BE2C (cell line): Measurements from ENCODE around the gene CAMTA1.

ENCODE experiments used
- DNase-seq: peaks from one replicate; pipeline ENCODE4 v3.0.0-alpha.2; 2020
- H3K27me3 ChIP-seq: fragments of 250-450 bp; sonication (Bioruptor Pico); 2 replicates; pipeline ENCODE4 v1.5.1; 2020; ENCODE audit warnings: mild to moderate bottlenecking
- H3K36me3 ChIP-seq: fragments of 250-450 bp; sonication (Bioruptor Pico); 2 replicates; pipeline ENCODE4 v1.5.1; 2020; ENCODE audit warnings: mild to moderate bottlenecking
- H3K4me1 ChIP-seq: fragments of 250-450 bp; sonication (Bioruptor Pico); 2 replicates; pipeline ENCODE4 v1.5.1; 2020
- H3K4me3 ChIP-seq: 2 replicates; pipeline ENCODE4 v1.5.1; 2011; ENCODE audit warnings: low read depth, low read length
- H3K9me3 ChIP-seq: fragments of 250-450 bp; sonication (Bioruptor Pico); 2 replicates; pipeline ENCODE4 v1.5.1; 2020
- CTCF ChIP-seq: IDR thresholded peaks from 2 replicates; pipeline ENCODE4 v1.5.1; 2012; ENCODE audit warnings: mild to moderate bottlenecking, low read depth, low read length

The CAMTA1 gene

DNA sequence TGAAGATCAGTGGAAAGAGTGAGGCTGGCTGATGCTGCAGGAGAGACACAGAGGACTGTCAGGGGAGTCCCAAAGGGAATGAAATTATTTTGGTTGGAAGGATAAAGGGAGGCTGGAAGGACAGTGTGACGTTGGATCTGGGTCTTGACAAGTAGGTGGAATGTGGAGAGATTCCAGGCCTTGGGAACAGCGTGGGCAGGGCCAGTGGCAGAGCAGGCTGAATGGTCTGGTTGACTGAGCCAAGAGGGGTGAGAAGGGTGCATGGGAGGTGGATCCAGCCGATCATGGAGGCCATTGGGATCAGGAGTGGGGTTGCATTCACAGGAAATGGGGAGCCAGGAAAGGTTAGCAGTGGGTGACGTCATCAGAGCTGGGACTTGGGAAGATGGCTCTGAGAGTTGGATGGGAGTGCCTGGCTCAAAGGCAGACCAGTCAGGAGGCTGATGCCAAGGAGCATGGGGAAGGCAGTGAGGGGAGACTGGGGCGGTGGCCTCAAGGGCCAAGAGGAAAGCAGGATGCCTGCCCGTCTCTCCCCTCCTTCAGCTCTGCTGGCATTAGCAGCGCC is 839.6 kb downstream of the CAMTA1 start:
- no peak for DNase-seq
- Histone ChIP-seq H3K4me3 (no peak overlapping the region), H3K9me3 (no peaks in the 10 kb centered on the region), H3K4me1 (peaks cover 18% of the 10 kb centered on the region), H3K36me3 (no peaks in the 10 kb centered on the region), H3K27me3 (no peaks in the 10 kb centered on the region)
- TF ChIP-seq CTCF = no peak

- no peak for TF ChIP-seq CTCF
- Histone ChIP-seq H3K4me1 (peaks cover 20% of the 10 kb centered on the region), H3K9me3 (no peaks in the 10 kb centered on the region), H3K36me3 (no peaks in the 10 kb centered on the region), H3K27me3 (no peaks in the 10 kb centered on the region), H3K4me3 (no peak overlapping the region)
- DNase-seq = no peak
Measured at GRCh38 chr1:7625401-7625800, 840.1 kb downstream of the CAMTA1 start.

GRCh38 chr1:7628273-7628672 is 843.0 kb downstream of the CAMTA1 start:
- peaks cover 34% of the 10 kb centered on the region for H3K4me1 ChIP-seq
- H3K27me3 ChIP-seq = no peaks in the 10 kb centered on the region
- no peak for DNase-seq
- H3K9me3 ChIP-seq = no peaks in the 10 kb centered on the region
- H3K36me3 ChIP-seq = no peaks in the 10 kb centered on the region
- H3K4me3 ChIP-seq = no peak overlapping the region
- no peak for TF ChIP-seq CTCF

GRCh38 chr1:7629011-7629410 is 843.8 kb downstream of the CAMTA1 start:
- H3K4me1 ChIP-seq = peaks cover 34% of the 10 kb centered on the region
- H3K4me3 ChIP-seq = no peak overlapping the region
- no peaks in the 10 kb centered on the region for H3K9me3 ChIP-seq
- no peaks in the 10 kb centered on the region for H3K27me3 ChIP-seq
- no peak for DNase-seq
- no peaks in the 10 kb centered on the region for H3K36me3 ChIP-seq
- no peak for TF ChIP-seq CTCF

DNA sequence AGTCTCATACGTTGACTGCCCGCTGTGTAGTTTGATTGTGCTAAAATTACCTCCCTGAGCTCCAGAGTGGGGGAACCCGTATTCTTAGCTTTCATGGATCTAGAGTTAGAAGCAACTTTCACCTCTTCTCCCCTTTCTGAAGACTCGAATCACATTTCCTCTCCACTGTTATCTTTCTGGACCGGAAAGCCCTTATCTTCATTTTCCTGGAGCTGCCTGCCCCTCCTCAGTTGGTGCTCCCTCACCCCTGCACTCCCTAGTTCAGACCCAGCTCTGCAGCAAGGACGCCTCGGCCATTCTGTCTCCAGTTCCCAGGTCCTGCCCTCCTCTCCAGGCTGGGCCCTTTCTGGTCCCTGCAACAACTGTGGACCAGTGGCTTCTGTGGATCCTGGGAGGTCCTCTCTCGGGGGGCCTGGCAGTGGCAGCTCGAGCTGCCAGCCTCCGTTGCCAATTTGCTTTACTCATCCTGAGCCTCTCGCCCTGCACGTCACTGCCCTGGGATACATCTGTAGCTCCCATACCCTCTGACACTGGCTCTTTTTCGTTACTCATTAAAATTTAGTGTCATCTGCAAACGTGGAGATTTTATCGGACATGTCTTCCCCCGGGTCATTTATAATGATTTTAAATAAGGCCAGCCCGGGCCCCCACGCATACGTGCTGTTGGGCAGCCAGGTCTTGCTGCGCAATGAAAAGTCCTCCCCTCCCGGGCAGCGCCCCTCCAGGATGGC is 844.4 kb downstream of the CAMTA1 start:
- DNase-seq = peak; percentile 61
- no peaks in the 10 kb centered on the region for H3K9me3 ChIP-seq
- peaks cover 34% of the 10 kb centered on the region for H3K4me1 ChIP-seq
- H3K27me3 ChIP-seq = no peaks in the 10 kb centered on the region
- no peak for TF ChIP-seq CTCF
- H3K4me3 ChIP-seq = peak overlapping the region; percentile 6; the same call in 1 of the 2 replicates
- H3K36me3 ChIP-seq = no peaks in the 10 kb centered on the region

DNA sequence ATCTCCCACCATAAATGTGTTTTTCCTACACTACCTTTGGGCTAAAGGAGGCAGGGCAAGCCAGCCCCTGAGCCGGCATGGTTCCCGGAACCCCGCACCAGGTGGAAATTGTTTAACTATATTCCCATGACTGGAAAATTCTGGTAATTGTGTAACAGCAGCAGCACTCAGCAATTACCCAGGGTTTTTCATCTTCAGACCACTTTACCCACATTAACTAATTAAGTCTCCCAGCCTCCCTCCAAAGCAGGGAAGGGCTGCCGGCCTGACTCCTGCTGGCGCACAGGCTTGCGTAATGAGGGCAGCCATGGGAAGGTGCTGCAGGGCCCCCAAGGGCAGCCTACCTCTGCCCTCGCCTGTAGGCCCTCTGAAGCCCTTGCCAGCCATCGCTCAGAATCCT is 845.1 kb downstream of the CAMTA1 start:
- peaks cover 34% of the 10 kb centered on the region for H3K4me1 ChIP-seq
- DNase-seq = peak; percentile 80
- no peaks in the 10 kb centered on the region for H3K36me3 ChIP-seq
- no peak for TF ChIP-seq CTCF
- H3K9me3 ChIP-seq = no peaks in the 10 kb centered on the region
- H3K27me3 ChIP-seq = no peaks in the 10 kb centered on the region
- peak overlapping the region; percentile 6; the same call in 1 of the 2 replicates for H3K4me3 ChIP-seq
